HG03103 (cell line): ENCODE results near the gene PADI1.

Experiments
- ATAC-seq: cut with Tn5 transposase; IDR thresholded peaks from one replicate; pipeline ENCODE4 v1.9.1; 2021; ENCODE audit warnings: low read depth; ENCODE audit not compliant: unreplicated experiment

The PADI1 gene

GRCh38 chr1:17181781-17182464 is 23.0 kb upstream of the PADI1 start:
- no peak for ATAC-seq

GRCh38 chr1:17183388-17184160 is 21.4 kb upstream of the PADI1 start:
- ATAC-seq = no peak

DNA sequence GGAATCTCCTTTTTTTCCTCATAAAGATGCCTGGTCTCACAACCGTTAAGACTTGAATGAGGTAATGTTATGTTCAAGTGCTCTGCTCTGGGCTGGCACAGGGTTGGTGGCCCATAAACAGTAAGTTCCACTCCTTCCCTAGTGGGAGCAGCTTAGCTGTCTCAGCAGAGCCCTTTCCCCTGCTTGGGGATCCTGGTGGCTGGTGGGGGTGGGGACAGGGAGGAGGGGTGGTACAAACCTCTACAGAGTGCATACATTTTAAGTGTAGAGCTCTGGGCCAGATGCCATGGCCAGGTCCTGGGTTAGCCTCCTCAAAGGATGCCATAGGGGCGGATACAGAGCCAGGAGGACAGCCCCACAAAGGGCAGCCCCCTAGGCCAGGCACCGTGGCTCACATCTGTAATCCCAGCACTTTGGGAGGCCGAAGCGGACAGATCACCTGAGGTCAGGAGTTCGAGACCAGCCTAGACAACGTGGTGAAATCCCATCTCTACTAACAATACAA is 20.7 kb upstream of the PADI1 start:
- ATAC-seq = no peak

GRCh38 chr1:17184822-17185484 is 20.0 kb upstream of the PADI1 start:
- ATAC-seq = no peak

- ATAC-seq = no peak
Observed at GRCh38 chr1:17185485-17185860, 19.5 kb upstream of the PADI1 start.

DNA sequence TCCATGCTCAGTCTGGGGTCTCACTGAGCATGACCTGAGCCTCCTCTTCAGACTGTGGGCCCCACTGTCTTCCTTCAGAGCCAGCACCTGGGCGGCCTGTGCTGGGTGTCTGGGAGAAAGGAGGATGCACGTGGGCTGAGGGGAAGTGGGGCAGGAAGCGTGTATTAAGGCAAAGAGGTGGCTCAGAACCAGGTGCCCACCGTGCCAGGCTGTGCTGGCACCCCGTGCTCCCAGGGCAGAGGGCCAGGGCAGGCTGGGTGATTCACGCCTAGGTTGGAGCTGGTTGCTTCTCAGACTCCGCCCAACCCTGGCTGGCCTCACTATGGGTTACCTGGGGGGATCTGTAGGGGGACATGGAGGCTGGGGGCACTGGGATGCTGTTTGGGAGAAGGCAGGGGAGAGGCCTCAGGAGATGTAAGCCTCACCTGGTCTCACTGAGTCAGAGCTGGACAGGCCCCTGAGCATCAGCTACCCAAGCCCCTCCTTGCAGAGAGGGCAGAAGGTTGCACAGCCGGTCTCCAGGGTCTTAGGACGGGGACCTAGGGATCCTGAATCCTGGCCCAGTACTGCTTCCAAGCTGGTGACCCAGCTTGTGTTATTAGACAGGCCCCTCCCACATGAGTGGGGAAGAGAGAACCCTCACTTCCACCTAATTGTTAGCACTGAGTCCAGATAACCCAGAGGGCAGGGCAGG is 18.6 kb upstream of the PADI1 start:
- no peak for ATAC-seq

DNA sequence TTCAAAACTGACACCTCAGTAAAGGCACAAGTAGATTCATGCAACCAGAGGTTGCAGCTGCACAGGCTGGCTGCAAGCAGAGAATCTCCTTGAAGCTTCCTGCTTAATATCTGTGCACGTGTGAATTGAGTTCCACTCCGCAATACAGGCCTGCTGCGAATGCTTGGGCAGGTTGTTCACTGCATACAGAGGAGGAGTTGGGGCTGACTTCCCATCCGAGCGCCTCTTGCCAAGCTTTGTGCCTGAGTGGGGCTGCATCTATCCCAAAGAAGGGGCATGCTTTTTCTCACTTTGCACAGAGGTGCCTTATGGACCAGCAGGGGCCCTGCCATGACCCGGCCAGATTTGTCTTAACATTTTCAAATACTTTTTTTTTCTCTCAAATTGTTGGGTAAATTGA is 17.9 kb upstream of the PADI1 start:
- no peak for ATAC-seq

DNA sequence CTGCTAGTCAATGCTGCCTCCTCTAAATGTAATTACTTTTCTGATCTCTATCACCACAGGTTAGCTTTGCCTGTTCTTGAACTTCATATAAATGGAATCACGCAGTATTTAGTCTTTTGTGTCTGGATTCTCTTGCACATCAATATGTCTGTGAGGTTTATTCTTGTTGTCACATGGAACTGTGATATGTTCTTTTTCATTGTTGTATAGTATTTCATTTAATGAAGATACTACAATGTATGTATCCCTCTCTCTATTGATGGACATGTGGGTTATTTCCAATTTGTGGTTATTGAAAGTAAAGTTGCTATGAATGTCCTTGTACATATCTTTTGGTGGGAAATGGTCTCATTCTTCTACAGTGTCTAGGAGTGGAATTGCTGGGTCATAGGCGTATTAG is 16.7 kb upstream of the PADI1 start:
- ATAC-seq = no peak

DNA sequence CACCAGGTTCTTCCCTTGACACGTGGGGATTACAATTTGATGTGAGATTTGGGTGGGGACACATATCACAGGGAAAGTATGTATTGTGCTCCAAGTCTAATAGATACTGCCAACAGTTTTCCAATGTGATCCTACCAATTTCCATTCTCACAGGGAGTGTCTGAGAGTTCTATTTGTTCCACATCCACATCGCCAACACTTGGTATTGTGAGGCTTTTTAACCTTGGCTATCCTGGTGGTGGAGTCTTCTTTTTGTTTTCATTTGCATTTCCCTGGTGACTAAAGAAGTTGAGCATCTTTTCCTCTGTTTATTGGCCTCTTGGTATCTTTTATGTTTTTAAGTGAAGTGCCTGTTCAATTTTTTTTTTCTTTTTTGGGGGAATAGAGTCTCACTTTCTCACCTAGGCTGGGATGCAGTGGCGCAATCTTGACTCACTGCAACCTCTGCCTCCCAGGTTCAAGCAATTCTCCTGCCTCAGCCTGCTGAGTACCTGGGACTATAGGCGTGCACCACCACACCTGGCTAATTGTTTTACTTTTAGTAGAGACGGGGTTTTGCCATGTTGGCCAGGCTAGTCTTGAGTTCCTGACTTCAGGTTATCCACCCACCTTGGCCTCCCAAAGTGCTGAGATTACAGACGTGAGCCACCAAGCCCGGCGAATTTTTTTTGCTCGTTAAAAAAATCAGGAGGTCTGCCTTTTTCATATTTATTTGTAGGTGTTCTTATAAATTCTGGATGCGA is 15.9 kb upstream of the PADI1 start:
- no peak for ATAC-seq

- ATAC-seq = no peak
Observed at GRCh38 chr1:17189632-17189990, 15.3 kb upstream of the PADI1 start.

GRCh38 chr1:17190010-17190995 is 14.6 kb upstream of the PADI1 start:
- no peak for ATAC-seq

DNA sequence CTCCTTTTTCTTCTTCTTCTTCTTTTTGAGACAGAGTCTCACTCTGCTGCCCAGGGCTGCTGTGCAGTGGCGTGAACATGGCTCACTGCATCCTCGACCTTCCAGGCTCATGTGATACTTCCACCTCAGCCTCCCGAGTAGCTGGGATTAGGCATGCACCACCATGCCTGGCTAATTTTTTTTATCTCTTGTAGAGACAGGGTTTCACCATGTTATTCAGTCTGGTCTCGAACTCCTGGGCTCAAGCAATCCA is 13.0 kb upstream of the PADI1 start:
- ATAC-seq = no peak

DNA sequence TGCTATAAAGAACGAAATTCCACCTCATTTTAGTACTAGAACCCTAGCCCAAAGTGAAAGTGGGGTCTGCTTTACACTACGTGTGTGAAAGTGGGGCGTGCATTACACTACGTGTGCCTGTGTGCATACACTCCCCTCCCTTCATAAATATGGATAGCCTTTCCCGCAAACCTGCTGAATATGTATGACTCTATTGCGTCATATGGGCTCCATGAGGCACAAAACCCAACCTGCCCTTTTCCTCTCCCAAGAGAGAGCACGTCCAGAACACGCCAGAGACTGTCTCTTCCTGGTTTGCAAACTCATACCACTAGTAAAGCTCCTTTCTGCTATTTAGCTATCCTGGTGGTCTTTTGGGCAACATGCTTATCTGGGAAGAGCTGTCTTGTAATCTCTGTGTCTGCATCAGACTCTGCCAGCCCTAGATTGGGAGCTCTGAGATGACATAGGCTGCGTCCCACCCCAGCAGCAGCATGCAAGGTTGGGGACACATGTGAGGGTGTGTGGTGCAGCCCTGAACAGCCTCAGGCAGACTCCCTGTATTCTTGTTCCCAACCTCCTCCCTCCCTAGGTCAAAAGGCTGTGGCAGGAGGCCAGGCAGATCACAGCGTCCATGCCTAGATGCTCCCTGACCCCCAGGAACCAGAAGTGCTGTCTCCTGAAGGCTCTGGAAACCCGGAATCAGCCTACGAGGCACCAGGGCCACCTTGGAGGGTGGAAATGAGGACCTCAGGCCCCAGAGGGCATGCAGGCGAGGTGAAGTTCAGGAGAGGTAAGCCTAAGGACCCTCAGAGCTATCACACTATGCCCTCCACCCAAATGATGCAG is 12.3 kb upstream of the PADI1 start:
- no peak for ATAC-seq

GRCh38 chr1:17193222-17194132 is 11.5 kb upstream of the PADI1 start:
- ATAC-seq = no peak

DNA sequence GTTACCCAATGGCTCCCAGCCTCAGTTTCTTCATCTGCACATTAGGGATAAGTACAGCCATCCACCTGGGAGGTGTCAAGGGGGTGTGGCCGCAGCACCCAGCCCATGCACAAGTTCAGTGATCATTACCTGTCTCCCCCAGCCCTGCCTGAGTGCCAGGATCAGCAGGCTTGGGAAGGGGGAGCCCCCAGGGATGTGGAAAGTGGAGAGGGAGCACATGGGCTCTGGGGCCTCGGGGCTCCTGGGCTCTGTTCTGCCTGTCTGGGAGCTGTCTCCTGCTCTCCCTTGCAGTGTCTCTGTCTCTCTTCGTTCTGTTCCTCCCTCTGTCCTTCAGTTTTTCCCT is 10.8 kb upstream of the PADI1 start:
- ATAC-seq = no peak

GRCh38 chr1:17194615-17195528 is 10.1 kb upstream of the PADI1 start:
- ATAC-seq = no peak

- ATAC-seq = no peak
Observed at GRCh38 chr1:17195731-17196130, 9.2 kb upstream of the PADI1 start.
